IPS-15b (cell line): ENCODE measurements around the gene CLEC16A.

ENCODE experiments used
- H3K27me3 ChIP-seq: one replicate; pipeline ENCODE4 v1.6.1; 2013; ENCODE audit warnings: low read length; ENCODE audit not compliant: control insufficient read depth, insufficient read depth
- H3K36me3 ChIP-seq: one replicate; pipeline ENCODE4 v1.6.1; 2013; ENCODE audit warnings: low read length; ENCODE audit not compliant: control insufficient read depth, insufficient read depth
- H3K4me1 ChIP-seq: one replicate; pipeline ENCODE4 v1.6.1; 2013; ENCODE audit warnings: mild to moderate bottlenecking, low read length; ENCODE audit not compliant: control insufficient read depth, insufficient read depth
- H3K4me3 ChIP-seq: one replicate; pipeline ENCODE4 v1.5.1; 2013; ENCODE audit warnings: low read depth, low read length
- H3K9ac ChIP-seq: one replicate; pipeline ENCODE4 v1.6.1; 2013; ENCODE audit warnings: low read depth, mild to moderate bottlenecking, low read length
- H3K9me3 ChIP-seq: one replicate; pipeline ENCODE4 v1.6.1; 2013; ENCODE audit warnings: mild to moderate bottlenecking, low read length; ENCODE audit not compliant: control insufficient read depth, insufficient read depth

CLEC16A gene

GRCh38 chr16:11188801-11189740 is 244.7 kb downstream of the CLEC16A start:
- Histone ChIP-seq H3K9me3 (no peaks in the 10 kb centered on the region), H3K27me3 (no peaks in the 10 kb centered on the region), H3K36me3 (no peaks in the 10 kb centered on the region), H3K4me3 (no peak overlapping the region), H3K4me1 (no peaks in the 10 kb centered on the region), H3K9ac (no peak overlapping the region)

DNA sequence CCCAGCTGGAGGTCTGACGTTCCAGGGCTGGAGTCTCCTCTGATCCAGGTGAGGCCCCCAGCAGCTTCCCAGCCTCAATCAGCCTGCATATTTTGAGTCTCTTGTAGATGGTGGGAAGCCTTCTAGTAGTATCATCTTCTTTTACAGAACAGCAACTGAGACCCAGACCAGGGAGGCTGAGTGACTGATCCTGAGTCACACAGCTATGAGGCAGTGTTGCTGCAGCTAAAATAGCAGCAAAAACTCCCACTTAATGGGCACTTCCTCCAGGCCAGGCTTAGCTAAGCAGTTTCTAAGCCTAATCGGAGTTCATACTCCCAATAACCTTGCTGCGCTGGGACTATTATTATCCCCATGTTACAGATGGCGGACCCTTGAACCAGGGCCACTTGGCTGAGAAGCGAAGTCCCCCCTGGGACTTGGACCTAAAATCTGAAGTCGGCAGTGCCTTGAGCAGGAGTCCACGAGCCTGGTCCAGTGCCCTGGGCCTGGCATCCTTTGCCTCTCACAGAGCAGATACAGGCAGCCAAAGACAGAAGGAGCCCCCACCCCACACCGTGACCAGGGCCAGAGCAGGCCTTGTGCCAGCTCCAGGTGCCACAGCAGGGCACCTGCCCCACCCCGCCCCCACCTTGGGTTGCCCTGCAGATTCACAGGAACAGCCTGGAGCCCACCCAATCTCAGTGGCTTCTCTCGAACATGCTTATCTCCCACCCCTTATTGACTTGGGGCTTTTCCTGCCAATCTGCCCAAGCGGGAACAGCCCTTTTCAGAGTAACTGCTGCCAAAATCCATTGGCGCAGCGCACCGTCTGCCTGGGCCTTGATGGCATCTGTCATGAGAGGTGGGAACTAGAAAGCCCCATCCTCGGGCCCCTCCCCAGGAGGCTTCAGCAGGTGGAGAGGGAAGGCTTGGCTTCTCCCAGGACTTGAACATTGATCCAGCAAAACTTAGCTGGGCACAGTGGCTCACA is 246.5 kb downstream of the CLEC16A start:
- Histone ChIP-seq H3K4me1 (no peaks in the 10 kb centered on the region), H3K9ac (no peak overlapping the region), H3K27me3 (no peaks in the 10 kb centered on the region), H3K36me3 (no peaks in the 10 kb centered on the region), H3K9me3 (no peaks in the 10 kb centered on the region), H3K4me3 (no peak overlapping the region)

DNA sequence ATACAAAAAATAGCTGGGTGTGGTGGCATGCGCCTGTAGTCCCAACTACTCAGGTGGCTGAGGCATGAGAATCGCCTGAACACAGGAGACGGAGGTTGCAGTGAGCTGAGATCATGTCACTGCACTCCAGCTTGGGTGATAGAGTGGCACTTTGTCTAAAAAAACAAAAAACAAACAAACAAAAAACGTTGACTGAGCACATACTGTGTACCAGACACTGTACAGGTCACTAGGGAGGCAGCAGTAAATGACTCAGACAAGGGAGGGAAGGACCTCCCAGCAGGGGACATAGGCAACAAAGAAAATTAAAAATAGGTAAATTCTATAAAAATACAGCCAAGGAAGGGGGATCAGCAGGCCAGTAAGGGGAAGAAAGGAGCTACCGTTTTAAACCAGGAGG is 247.3 kb downstream of the CLEC16A start:
- no peaks in the 10 kb centered on the region for H3K27me3 ChIP-seq
- H3K9ac ChIP-seq, result no peak overlapping the region
- H3K9me3 ChIP-seq, result no peaks in the 10 kb centered on the region
- H3K4me3 ChIP-seq, result no peak overlapping the region
- no peaks in the 10 kb centered on the region for H3K4me1 ChIP-seq
- H3K36me3 ChIP-seq, result no peaks in the 10 kb centered on the region

DNA sequence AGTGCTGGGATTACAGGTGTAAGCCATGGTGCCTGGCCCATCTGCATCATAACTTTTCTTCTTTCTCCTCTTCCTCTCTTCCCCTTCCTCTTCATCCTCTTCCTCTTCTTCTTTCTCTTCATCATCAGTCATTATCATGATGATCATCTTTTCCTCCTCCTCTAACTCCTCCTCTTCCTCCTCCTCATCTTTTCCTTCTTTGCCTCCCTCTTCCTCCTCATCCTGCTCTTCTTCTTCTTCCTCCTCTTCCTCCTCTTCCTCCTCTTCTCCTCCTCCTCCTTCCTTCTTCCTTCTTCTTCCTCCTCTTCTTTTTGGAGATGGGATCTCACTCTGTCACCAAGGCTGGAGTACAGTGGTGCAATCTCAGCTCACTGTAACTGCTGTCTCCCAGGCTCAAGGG is 249.1 kb downstream of the CLEC16A start:
- H3K9ac ChIP-seq, result no peak overlapping the region
- H3K4me3 ChIP-seq, result no peak overlapping the region
- H3K36me3 ChIP-seq, result no peaks in the 10 kb centered on the region
- H3K27me3 ChIP-seq, result no peaks in the 10 kb centered on the region
- no peaks in the 10 kb centered on the region for H3K9me3 ChIP-seq
- H3K4me1 ChIP-seq, result no peaks in the 10 kb centered on the region

DNA sequence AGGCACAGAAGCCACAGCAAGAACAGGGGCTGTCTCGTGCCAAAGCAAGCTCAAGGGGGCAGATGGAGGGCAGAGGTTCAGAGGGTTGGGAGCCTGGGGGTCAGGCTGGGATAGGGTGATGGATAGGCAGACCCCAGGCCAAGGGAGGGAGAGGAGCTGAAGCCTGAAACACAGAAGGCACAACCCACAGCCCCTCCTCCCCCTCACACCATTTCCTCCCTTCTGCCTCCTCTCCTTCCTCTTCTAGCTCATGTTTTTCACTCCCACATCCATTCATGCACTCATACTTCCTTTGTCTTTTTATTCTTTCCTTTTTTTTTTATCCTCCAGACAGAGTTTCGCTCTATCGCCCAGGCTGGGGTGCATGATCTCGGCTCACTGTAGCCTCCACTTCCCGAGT is 250.5 kb downstream of the CLEC16A start:
- Histone ChIP-seq H3K4me1 (no peaks in the 10 kb centered on the region), H3K9ac (no peak overlapping the region)

DNA sequence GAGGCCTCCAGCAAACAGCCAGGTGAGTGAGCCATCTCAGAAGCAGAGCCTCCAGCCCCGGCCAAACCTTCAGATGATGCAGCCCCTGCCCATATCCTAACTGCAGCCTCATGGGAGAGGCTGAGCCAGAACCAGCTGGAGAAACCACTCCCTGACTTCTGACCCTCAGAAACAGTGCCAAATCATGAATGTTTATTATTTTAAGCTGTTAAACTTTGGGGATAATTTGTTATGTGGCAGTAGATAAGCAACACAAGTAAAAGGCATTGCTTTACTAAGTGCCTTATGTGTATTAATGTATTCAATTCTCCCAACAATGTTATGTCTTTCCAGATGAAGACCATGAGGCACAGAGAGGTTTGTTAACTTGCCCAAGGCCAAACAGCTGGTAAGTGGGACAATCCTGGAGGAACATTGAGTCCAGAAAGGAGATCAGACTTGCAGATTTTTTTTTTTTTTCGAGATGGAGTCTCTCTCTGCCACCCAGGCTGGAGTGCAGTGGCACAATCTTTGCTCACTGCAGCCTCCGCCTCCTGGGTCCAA is 252.0 kb downstream of the CLEC16A start:
- no peak overlapping the region for H3K4me3 ChIP-seq
- H3K36me3 ChIP-seq, result no peaks in the 10 kb centered on the region
- no peaks in the 10 kb centered on the region for H3K9me3 ChIP-seq
- H3K27me3 ChIP-seq, result no peaks in the 10 kb centered on the region
- H3K9ac ChIP-seq, result no peak overlapping the region
- H3K4me1 ChIP-seq, result peaks cover 3% of the 10 kb centered on the region

More for the DNA sequence above, 250.5 kb downstream of the CLEC16A start:
- Histone ChIP-seq H3K4me3 (no peak overlapping the region), H3K9me3 (no peaks in the 10 kb centered on the region), H3K27me3 (no peaks in the 10 kb centered on the region), H3K36me3 (no peaks in the 10 kb centered on the region)

GRCh38 chr16:11198375-11198774 is 254.0 kb downstream of the CLEC16A start:
- H3K4me3 ChIP-seq, result no peak overlapping the region
- H3K9ac ChIP-seq, result no peak overlapping the region
- H3K9me3 ChIP-seq, result no peaks in the 10 kb centered on the region
- peaks cover 11% of the 10 kb centered on the region for H3K4me1 ChIP-seq
- no peaks in the 10 kb centered on the region for H3K36me3 ChIP-seq
- H3K27me3 ChIP-seq, result no peaks in the 10 kb centered on the region

DNA sequence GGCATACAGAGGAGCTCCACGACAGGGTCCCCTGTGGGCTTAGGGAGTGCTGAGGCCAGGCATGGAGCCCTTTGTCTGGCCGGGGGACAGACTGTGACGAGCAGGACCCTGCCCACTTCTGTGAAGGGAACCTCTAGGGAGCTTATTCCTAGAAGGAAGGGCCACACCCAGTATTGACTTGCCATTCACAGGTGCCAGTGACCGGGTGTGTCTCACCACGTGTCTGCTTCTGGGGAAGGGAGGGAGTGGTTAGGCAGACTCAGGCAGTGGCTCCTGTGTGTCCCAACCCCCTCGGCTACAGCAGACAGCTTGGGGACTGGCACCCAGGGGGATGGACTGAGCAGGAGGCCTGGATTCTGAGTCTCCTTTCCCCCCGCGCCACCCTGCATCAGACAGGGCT is 254.5 kb downstream of the CLEC16A start:
- H3K36me3 ChIP-seq, result no peaks in the 10 kb centered on the region
- no peaks in the 10 kb centered on the region for H3K9me3 ChIP-seq
- peaks cover 11% of the 10 kb centered on the region for H3K4me1 ChIP-seq
- H3K4me3 ChIP-seq, result no peak overlapping the region
- H3K27me3 ChIP-seq, result no peaks in the 10 kb centered on the region
- H3K9ac ChIP-seq, result peak overlapping the region; percentile 8

DNA sequence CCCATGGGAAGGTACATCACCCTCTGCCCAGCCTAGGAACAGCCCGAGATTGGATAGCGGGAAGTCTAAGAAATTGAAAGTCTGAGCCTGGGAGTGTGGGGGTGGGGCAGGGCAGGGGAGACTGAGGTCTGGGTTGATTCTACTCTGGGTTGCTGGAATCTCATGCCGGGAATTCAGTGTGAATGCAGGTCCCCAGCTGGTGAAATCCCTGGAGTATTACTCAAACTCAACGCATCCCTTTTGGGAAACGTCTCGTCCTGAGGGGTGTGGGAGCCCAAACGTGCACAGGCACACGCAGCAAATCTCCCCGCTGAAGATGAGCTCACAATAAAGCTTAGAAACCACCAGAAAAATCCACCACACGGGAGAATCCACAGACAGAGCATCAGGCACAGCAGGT is 256.2 kb downstream of the CLEC16A start:
- Histone ChIP-seq H3K4me3 (no peak overlapping the region), H3K9ac (no peak overlapping the region), H3K4me1 (peaks cover 11% of the 10 kb centered on the region), H3K9me3 (no peaks in the 10 kb centered on the region), H3K27me3 (no peaks in the 10 kb centered on the region), H3K36me3 (no peaks in the 10 kb centered on the region)

DNA sequence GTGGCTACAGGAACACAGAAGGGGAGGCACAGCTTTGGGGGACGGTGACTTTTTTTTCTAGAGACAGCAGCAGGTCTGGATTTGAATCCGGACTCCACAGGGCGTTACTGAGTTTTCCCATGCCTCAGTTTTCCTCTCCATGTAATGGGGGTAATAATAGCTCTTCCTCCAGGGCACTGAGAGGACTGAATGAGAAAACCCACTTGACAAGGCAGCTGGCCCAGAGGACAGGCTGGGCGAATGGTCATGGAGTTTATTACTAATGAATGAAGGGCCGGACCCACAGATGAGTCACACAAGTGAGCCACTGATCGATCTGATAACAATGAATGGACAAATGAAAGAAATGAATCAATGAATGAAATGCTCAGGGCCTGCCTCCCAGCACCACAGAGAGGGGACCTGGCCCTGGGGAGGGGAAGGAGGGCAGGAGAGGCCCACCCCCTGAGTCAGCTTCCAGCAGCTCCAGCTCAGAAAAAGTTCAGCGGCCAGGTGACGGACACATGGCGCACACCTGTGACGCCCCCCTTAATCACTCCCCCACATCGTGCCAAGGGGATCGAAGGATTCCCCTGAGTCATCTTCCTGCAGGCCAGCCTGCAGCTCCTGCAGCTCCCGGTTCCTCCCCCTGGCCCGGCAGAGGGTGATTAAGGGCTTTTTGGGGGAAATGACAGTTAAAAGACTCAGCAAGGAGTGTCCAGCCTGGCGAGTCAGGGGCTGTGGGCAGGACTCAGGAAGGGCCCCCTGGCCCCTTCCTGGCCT is 257.3 kb downstream of the CLEC16A start:
- H3K9ac ChIP-seq, result no peak overlapping the region
- H3K4me1 ChIP-seq, result peaks cover 11% of the 10 kb centered on the region
- H3K27me3 ChIP-seq, result no peaks in the 10 kb centered on the region
- H3K9me3 ChIP-seq, result no peaks in the 10 kb centered on the region
- no peaks in the 10 kb centered on the region for H3K36me3 ChIP-seq
- no peak overlapping the region for H3K4me3 ChIP-seq
